ENCODE measurements around the gene ATP9B.
A peak's percentile ranks its signal among the peaks of the same experiment; 100 is the strongest.

GRCh38 chr18:79394534-79395307 lies 325.5 kb downstream of the ATP9B start:
- TF ChIP-seq EP300 (IDR thresholded peaks at IDR 0.05) (no peak), CTCF (IDR thresholded peaks at IDR 0.05) (no peak), POLR2A (IDR thresholded peaks at IDR 0.05) (no peak), POLR2AphosphoS5 (IDR thresholded peaks at IDR 0.05) (peak; percentile 5 to 54 (median 30))

Measured in sigmoid colon (tissue), 4 donors.